SK-N-MC (cell line): ENCODE data around the gene VEPH1.

Source experiments
- EZH2 ChIP-seq: fragments of 200-600 bp; sonication (generic); IDR thresholded peaks from one replicate; pipeline ENCODE4 v1.6.1; 2017; ENCODE audit warnings: antibody characterized with exemption
- FOXP2 ChIP-seq: optimal IDR thresholded peaks from 2 replicates; pipeline ENCODE3; 2011; ENCODE audit warnings: mild to moderate bottlenecking, moderate library complexity; ENCODE audit not compliant: insufficient read depth; ENCODE audit errors: extremely low read length, control extremely low read depth
- POLR2AphosphoS5 ChIP-seq: IDR thresholded peaks from 2 replicates; pipeline ENCODE4 v1.6.1; 2012; ENCODE audit warnings: mild to moderate bottlenecking, low read depth, low read length, borderline replicate concordance

DNA sequence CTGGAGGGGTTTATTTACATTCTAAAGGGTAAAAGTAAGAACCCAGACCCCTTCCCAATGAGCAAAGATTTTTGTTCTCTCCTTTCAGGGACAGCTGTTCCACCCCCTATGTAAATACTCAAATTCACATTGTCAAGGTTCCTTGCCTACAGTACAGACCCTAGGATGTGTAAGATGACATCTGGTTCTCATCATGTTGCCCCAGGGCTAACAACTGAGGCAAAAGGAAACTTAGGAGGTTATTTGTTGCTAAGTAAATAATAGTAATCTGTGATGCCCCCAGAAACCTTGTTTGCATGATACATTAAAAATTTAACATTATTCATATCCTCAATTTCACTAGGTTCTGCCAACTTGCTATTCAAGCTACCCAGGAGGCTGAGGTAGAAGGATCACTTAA lies 208.3 kb downstream of the VEPH1 start:
- TF ChIP-seq EZH2 (no peak), POLR2AphosphoS5 (peak; percentile 54; the same call in 1 of the 2 replicates), FOXP2 (peak; percentile 97)
